ENCODE results near the gene PRODH2. TPM values are rescaled to one million over a fixed set of nuclear protein-coding genes. Genes with fewer than 3 reads are reported as not detected.

Gene PRODH2
- total RNA-seq, result not detected in 2 replicates

GRCh38 chr19:35812220-35813042 is at the start of gene PRODH2:
Gene PRODH2 (minus strand): TSS chr19:35812845. CDS start chr19:35812805, 40 bp downstream.

GRCh38 chr19:35856546-35857149 is 44.0 kb upstream of the PRODH2 start, which contains the start of gene KIRREL2:
Gene KIRREL2 (plus strand): TSS chr19:35856911. CDS start chr19:35857120, 209 bp downstream.

DNA sequence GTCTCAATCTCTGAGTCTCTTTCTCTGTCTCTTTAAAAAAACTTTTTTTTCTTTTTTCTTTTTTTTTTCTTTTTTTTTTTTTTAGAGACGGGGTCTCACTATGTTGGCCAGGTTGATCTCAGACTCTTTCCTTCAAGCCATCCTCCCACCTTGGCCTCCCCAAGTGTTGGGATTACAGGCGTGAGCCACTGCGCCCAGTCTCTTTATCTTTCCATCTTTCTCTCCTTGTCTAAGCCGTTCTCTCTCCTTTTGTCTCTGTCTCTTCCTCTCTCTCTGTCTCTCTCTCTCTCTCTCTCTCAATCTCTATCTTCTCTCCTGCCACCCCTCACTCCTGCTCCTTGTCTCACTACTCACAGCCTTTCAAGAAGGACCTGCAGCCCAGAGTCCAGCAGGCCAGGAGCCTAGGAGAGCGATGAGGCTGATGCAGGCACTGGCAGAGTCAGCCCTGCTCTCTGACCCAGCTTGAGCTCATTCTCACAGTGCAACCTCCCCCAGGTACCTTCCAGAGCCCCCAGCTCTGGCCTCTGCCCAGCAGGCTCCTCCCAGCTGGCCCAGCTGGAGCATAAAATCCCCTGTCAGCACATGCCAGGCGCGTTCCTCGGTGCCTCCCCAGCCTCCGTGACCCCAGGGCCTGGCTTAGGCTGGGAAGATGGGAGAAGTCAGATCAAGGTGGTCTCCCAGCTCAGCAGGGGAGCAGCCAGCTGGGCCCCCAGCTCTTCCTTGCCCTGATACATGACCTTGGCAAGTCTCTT is 39.6 kb upstream of the PRODH2 start, which contains the start of gene NPHS1:
TSS of gene NPHS1 (minus strand) at position 476 of the 752 bp plus-strand sequence. CDS start 667 bp downstream, outside the sequence.

GRCh38 chr19:35775298-35776101 is 37.1 kb downstream of the PRODH2 start, which contains the start of gene ARHGAP33:
Gene ARHGAP33 (plus strand): TSS chr19:35775564. CDS start chr19:35775659, 95 bp downstream.

GRCh38 chr19:35757749-35758608 is 54.7 kb downstream of the PRODH2 start, which contains the start of gene PROSER3:
Gene PROSER3 (plus strand): TSS chr19:35758176. CDS start chr19:35758216, 40 bp downstream.

GRCh38 chr19:35756377-35757230 is 56.0 kb downstream of the PRODH2 start, which contains the start of gene HSPB6:
Gene HSPB6 (minus strand): TSS chr19:35757029. CDS start chr19:35757008, 21 bp downstream.

Other genes starting within 250 kb of the PRODH2 start
- gene ATP4A, start 249.2 kb downstream of the PRODH2 start, total RNA-seq, result not detected in 2 replicates
- not detected in 2 replicates for gene PMIS2, start 226.7 kb downstream of the PRODH2 start, total RNA-seq
- 3.0 and 3.5 TPM in 2 replicates for gene HAUS5, start 200.1 kb downstream of the PRODH2 start, total RNA-seq
- 33.4 and 34.0 TPM in 2 replicates for gene RBM42, start 183.8 kb downstream of the PRODH2 start, total RNA-seq
- 0.18 and 0.28 TPM in 2 replicates for gene ETV2, start 171.1 kb downstream of the PRODH2 start, total RNA-seq
- 495 and 644 TPM in 2 replicates for gene COX6B1, start 164.5 kb downstream of the PRODH2 start, total RNA-seq
- gene UPK1A, start 146.3 kb downstream of the PRODH2 start, total RNA-seq, result 0.09 TPM in 1 of 2 replicates, not detected in the other
- gene ZBTB32, start 108.3 kb downstream of the PRODH2 start, total RNA-seq, result not detected in 2 replicates
- gene KMT2B, start 94.8 kb downstream of the PRODH2 start, total RNA-seq, result 2.6 and 4.2 TPM in 2 replicates
- gene IGFLR1, start 70.4 kb downstream of the PRODH2 start, total RNA-seq, result 1.00 and 1.8 TPM in 2 replicates
- gene U2AF1L4, start 67.4 kb downstream of the PRODH2 start, total RNA-seq, result 5.5 and 7.8 TPM in 2 replicates
- gene PSENEN, start 67.2 kb downstream of the PRODH2 start, total RNA-seq, result 13.5 and 14.0 TPM in 2 replicates
- gene LIN37, start 64.3 kb downstream of the PRODH2 start, total RNA-seq, result 7.4 and 10.1 TPM in 2 replicates
- gene HSPB6, start 55.8 kb downstream of the PRODH2 start, total RNA-seq, result 50.3 and 88.4 TPM in 2 replicates
- gene PROSER3, start 54.7 kb downstream of the PRODH2 start, total RNA-seq, result 2.5 and 3.3 TPM in 2 replicates
- gene ARHGAP33, start 37.3 kb downstream of the PRODH2 start, total RNA-seq, result 1.00 and 1.3 TPM in 2 replicates
- gene NPHS1, start 39.7 kb upstream of the PRODH2 start, total RNA-seq, result not detected in 2 replicates
- gene KIRREL2, start 44.1 kb upstream of the PRODH2 start, total RNA-seq, result not detected in 2 replicates
- gene APLP1, start 55.7 kb upstream of the PRODH2 start, total RNA-seq, result 1.7 and 3.9 TPM in 2 replicates
- gene NFKBID, start 87.7 kb upstream of the PRODH2 start, total RNA-seq, result 2.7 and 3.8 TPM in 2 replicates
- 1.00 and 2.8 TPM in 2 replicates for gene HCST, start 89.7 kb upstream of the PRODH2 start, total RNA-seq
- not detected in 2 replicates for gene TYROBP, start 95.5 kb upstream of the PRODH2 start, total RNA-seq
- 1.00 and 2.4 TPM in 2 replicates for gene LRFN3, start 123.5 kb upstream of the PRODH2 start, total RNA-seq
- gene SDHAF1, start 182.3 kb upstream of the PRODH2 start, total RNA-seq, result 12.1 and 14.5 TPM in 2 replicates
- 0.09 and 0.28 TPM in 2 replicates for gene SYNE4, start 196.0 kb upstream of the PRODH2 start, total RNA-seq
- 13.7 and 16.7 TPM in 2 replicates for gene ALKBH6, start 201.4 kb upstream of the PRODH2 start, total RNA-seq
- gene CLIP3, start 220.0 kb upstream of the PRODH2 start, total RNA-seq, result 7.8 and 11.9 TPM in 2 replicates
- 1.8 and 4.3 TPM in 2 replicates for gene THAP8, start 241.4 kb upstream of the PRODH2 start, total RNA-seq
- 0.55 and 0.85 TPM in 2 replicates for gene WDR62, start 242.1 kb upstream of the PRODH2 start, total RNA-seq